Stimulated activated CD4-positive, alpha-beta T cell treated with anti-CD3 and anti-CD28 coated beads, Interleukin-4, amount 100 ng/mL, for 48 hours (primary cell): ENCODE measurements around the gene IL17RA.

Experiments
- DNase-seq, 2 donors: peaks; one replicate each; pipeline ENCODE4 v3.0.0-alpha.2; 2020; ENCODE audit warnings: low read depth in 2 of 2

The IL17RA gene

DNA sequence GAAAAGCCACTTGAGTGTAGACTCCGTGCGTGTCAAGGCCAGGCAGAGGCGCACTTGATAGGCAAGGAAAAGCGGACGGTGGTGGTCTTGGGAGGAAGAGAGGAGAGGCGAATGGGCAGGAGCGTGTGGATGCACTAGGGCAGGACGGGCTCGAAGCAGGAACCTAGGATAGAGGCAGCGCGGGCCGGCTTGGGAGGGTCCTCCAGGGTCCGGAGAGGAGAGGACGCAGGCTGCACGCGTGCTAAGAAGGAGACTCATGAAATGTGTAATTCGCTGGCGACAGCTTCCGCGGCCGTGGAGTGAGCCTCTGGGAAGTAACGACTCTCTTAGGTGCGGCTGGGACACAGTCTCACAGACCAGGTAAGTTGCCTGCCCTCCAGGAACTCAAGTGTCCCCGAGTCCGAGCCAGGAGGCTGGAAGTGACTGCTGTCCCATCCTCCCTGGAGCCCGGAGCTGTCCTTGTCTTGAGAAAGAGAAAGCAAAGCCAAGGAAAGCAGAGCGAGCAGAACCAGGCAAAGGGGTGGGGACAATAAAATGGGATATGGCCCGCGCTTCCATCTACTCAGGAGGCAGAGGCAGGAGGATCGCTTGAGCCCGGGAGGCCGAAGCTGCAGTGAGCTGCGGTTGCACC lies 874 bp upstream of the IL17RA start:
- DNase-seq: no peak

DNA sequence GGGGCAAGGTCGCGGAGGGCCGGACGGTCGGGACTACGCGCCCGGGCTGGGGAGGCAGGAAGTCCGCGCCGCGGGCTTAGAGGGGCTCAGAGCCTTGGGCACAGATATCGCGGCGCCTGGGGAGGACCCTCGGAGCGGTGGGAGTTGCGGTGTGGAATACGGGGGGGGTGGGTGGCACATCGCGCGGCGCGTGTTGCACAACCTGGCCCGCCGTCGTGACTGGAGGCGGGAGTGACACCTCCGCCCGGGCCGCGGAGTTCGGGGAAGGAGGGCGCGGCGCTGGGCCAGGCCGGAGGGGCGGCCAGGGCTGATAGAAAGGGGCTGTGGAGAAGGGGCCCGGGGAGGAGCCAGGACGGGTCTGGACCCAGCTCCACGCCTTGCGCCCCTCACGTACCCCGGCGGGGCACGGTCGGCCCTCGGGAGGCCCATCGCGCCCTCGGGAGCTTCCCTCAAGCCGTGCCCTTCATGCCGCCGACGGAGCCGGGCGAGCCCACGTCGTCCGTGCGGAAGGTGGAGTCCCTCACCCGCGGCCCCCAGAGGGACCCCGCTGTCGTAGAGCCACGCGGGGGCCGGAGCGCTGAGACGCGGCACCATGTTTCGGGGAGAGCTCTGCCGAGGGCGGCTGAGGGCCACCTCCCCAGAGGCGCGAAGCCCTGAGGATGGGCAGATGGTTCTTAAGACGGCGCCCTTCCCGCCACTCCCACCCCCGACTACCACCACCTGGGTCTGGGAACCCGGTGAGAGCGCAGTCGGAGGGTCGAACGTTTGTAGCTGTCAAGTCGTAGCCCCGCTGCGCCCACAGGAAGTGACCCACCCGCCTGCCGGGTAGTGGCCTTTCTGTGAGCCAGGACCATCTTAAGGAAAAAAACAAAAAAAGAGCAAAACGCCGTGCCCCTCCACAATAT lies 729 bp downstream of the IL17RA start:
- no peak for DNase-seq

DNA sequence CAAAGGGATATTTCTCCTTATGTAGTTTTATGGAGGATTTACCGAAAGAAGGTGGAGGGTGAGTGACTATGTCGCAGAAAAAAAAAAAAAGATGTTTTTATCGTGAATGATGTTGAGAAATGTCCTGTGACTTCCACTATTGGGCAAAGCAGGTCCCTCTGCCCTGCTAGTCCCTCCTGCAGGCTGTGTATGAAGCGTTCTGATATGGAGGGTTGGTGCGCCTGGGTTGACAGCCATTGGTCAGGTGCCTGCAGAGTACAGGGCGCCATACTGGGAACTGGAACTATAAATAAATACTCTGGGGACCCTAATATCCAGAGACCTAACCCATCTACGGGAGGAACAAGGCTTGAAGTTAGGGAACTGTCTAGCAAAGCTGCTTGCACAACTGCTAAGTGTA lies 1.5 kb downstream of the IL17RA start:
- DNase-seq: no peak

DNA sequence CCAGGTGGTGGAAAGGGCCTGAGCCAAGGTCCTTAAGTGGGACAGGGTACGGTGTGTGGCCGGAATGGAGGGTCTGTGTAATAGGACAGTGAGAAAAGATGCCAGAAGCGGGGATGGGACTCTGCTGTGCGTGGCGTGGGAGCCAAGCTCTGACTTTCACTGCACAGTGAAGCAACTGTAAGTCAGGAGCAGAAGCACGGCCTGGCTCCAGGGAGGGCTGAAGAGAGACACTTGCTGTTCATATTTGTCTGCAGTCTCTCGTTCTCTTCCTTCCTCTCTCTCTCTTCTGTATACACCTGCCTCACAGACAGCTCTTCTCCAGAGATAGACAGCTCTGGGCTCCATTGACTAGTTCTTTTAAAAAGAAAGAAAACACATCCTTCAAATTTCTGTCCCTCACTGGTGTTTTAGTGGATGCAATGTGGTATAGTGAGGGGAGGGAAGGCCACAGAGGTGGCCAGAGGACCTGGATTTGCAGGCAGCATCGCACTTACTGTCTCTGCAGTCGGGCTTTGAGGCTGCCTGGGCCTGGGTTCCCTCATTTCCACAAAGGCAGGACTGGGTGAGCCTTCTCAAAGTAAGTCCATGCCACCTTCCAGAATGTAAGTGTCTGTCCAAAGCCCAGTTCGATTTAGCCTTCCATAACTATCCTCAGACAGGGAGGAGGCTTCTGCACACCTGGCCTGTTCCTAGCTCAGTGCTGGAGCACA lies 2.1 kb downstream of the IL17RA start:
- no peak for DNase-seq

DNA sequence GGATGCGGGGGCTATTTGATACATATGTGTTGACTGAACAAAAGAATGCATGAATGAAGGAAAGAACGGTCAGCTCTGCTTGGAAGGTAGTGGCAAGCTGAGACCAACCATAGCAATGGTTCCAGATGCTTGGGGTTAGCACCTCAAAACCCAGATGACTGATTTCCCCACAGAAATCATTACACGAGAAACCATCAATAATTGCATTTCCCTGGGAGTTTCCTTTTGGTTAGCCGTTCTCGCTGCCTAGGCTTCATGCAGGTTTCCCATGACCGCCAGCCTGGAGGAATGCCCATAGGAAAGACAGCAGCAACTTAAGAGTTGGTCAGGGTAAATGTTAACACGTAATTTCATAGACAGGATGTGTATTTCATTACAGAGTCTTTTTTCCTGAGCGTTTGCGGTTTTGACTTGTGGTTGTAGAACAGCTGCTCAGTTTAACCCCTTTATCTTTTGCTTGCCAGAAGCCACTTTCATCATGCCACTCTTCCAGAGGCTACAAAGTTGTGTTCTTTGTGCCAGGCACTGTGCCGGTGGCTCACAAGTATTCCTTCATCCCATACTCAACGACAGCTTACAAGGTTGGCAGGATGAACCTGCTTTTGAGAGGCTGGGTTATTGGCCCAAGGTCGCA lies 2.8 kb downstream of the IL17RA start:
- DNase-seq: peak in 1 of 2 donors; percentile 41

DNA sequence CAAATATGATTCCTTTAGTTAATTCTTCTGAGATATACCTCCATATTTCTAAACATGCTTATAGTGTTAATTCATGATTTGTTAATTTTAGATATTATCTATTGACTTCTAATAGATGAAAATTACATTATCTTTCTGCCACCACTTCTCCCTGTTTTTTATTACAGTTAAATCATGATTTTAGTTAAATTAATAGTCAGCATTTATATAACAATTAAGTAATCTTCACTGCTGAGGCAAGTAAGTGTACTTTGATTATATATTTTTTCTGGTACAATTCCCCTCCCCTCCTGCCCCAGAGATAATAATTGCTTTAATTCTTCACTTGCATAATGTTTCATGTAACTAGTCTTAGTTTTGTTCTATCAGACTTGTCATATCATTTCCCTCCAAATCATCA lies 5.8 kb downstream of the IL17RA start:
- no peak for DNase-seq

DNA sequence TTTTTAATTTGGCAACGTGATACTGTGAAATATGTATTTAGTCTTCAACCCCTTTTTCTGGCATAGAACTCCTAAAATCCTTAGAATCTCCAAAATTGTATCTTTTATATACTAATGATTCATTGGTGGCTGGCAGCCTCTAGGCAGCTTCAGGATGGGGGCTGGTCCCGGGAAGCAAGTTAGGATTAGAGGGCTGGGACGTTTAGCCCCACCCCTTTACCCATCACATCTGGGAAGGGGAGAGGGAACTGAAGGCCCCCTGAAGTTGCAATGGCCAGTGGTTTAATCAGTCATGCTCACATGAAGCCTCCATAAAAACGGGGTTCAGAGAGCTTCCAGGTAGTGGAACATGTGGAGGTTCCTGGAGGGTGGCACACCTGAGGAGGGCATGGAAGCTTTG lies 7.1 kb downstream of the IL17RA start:
- no peak for DNase-seq

DNA sequence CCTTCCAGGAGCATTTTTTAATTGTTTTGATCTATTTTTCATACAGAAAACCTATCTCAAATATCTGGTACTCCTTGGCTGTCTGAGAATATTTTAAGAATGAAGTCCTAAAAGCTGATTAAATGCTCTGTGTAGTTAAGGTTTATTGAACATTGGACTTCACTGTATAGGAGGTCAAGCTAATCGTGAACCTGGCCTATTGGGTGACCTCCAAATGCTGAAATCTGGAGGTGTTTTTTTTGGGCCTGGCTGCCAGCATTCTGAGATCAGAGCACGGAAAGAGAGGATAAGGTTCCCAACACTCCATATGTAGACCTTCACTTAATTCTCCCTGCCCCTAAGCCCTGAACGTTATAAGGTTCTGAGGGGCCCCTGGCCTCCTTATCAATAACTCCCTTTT lies 8.3 kb downstream of the IL17RA start:
- DNase-seq: no peak

DNA sequence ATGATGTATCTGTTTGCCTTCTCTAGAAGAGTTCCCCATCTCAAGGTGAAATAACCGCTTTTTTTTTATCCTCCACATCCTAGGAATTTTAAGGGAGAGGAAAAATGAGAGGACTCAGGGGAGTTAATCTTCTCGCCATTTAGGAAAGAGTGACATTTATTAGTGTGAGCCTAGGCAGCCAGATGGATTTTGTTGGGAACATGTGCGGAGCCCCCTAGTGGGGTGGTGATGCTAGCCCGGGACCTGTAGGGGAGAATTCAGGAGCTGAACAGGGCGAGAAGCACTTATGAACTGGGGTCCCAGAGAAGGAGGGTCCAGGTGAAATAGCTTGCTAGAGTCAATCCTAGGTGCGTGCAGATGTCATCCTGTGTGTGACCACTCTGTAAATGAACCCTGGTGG lies 10.7 kb downstream of the IL17RA start:
- DNase-seq: no peak

DNA sequence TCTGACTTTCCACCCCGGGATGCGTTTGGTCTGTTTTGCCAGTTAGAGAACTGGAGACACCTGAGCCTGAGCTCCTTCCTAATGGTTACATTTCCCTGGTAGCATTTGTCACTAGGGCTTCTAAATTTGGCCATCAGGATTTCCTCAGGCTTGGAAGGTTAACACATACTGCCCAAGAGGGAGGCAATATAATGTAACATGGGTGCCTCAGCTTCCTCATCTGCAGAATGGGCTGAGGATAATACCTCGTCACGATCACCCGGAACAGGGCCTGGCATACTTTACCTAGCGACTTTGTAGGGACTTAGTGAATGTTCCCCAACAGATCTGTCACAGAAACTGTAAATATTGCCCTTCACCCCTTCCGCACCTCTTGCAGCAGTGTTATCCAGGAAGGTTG lies 11.3 kb downstream of the IL17RA start:
- DNase-seq: no peak

DNA sequence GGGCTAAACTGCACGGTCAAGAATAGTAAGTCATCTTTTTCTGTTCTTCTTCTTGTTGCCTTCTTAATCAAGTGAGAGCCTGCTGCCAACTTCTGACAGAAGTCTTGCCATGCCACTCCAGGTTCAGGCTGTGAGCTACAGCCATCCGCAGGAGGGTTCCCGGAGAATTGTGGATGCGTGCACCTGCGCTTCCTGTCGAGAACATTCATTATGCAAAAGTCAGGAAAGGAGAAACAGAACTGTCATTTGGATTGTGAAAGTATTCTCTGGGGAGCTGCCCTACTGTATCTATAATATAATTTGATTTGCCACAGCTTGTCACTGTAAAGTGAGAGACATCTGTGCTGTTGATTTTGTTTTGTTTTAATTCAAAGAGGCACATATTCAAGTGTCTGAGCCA lies 12.3 kb downstream of the IL17RA start:
- DNase-seq: no peak

DNA sequence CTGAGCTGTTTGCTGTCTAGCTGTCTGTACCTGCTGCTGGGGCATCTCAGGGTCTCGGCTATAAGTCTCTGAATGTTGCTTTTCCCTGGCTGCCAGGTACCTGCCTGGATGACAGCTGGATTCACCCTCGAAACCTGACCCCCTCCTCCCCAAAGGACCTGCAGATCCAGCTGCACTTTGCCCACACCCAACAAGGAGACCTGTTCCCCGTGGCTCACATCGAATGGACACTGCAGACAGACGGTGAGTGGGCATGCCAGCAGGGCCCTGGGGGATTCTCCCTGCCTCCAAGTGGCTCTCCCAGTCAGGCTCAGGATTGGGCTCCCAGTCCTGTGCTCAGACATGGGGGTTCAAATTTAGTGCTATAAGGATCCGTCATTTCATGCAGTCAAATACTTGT lies 12.9 kb downstream of the IL17RA start:
- no peak for DNase-seq

DNA sequence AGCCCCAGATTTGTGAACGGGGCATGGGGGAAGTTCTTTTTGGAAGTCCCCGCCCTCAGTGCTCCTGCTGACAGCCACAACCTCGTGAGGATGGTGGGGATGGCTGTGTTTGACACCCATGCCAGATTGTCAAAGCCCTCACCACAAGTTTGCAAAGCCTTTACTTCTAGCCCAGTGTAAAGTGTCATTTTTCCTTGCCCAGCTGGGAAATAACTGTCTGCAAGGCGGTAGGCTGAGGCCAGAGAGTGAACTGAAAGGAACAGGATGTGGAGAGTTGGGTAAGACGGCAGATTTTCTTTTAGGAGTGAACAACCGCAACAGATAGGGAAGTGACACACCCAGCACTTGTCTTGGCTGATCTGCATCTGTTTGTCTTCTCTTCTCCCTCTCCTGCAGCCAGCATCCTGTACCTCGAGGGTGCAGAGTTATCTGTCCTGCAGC lies 13.6 kb downstream of the IL17RA start:
- DNase-seq: no peak

DNA sequence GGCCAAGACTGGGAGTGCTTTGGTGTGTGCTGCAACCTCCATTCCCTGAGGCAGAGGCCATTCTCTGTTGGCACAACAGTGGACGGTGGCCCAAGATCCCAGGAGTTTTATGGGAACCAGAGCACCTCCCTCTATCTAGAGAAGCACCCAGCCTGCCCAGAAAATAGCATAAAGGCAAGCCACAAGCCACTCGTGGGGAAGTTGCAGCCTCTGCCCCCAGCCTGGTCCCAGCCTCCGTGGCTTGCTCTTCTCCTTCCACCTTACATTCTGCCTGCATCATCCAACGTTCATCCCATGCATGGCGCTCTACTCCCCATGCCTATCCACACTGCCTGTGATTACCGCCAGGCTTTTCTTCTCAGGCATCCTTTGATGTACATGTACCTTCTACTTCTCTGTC lies 15.8 kb downstream of the IL17RA start:
- DNase-seq: no peak

DNA sequence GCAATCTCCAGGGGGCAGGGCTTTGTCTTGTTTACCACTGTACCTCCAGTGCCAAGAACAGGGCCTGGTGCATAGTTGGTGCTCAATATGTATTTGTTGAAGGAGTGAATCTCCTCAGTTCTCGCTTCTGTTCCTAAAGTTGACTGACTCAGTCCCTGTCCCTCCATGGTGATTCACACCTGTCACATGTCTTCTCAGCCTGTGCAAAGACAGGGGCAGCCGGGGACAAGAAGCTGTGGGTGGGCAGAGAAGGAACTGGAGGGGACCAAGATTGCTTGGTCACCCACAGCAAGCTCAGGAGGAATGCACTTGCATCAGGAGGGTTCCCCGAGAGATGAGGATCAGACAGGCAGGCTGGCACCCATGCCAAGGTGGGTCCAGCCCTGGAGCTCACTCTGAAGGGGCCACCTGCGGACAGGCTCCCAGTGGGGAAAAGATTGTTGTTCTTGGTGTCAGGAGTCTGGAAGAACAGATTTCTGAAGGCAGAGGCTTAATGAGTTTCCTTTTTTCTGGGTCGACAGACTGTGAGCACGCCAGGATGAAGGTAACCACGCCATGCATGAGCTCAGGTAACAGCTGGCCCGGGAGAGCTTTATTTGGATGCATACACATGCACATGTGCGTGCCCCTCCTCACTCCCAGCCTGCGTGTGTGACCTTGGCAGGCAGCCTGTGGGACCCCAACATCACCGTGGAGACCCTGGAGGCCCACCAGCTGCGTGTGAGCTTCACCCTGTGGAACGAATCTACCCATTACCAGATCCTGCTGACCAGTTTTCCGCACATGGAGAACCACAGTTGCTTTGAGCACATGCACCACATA lies 16.9 kb downstream of the IL17RA start:
- DNase-seq: no peak

DNA sequence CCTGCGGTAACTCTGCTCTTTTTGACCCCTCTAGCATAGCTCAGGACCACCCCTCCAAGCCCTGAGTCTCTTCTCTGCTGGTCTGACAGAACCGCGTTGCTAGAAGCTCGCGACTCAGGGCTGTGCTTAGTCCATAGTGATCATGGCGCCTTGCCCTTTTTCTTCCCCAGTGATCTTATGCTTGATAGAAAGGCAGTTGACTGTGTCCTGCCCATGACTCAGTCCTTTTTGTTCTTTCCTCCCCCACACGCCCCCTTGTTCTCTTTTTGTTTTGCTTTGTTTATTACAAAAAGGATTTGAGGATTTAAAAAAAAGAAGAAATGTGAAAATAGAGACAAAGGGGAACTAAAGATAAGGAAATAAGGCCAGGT lies 17.5 kb downstream of the IL17RA start:
- DNase-seq: no peak

DNA sequence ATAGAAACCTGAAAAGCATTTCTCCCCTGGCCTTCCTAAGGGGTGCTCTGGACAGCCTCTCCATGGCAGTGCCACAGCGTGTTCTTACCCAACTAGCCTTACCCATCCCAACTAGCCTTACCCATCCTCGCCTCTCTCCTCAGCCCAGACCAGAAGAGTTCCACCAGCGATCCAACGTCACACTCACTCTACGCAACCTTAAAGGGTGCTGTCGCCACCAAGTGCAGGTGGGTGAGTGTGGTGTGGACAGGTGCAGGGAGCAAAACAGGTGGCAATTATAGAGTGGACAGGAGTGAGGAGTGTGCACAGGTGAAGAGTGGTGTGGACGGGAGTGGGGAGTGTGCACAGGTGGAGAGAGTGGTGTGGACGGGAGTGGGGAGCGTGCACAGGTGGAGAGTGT lies 18.6 kb downstream of the IL17RA start:
- DNase-seq: no peak

DNA sequence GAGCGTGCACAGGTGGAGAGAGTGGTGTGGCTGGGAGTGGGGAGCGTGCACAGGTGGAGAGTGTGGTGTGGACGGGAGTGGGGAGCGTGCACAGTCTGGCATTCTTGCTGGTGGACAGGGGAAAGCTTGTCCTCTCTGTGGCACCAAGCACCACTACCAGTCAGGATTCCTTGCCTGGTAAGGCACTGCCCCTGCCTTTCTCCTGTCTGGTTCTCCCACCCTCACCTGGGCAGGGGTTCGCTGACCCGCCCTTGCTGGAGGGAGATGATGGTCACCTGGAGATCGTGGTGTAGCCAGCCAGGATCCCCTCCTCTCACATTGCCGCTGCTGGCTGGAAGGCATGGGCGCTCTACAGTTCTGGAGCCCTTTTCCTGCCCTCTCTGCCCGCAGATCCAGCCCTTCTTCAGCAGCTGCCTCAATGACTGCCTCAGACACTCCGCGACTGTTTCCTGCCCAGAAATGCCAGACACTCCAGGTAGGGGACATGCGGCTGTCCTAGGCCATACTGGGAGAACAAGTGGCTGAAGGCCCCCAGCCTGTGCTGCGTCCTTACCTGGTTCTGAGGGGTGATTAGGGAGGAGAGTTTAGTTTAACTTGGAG lies 19.6 kb downstream of the IL17RA start:
- no peak for DNase-seq

DNA sequence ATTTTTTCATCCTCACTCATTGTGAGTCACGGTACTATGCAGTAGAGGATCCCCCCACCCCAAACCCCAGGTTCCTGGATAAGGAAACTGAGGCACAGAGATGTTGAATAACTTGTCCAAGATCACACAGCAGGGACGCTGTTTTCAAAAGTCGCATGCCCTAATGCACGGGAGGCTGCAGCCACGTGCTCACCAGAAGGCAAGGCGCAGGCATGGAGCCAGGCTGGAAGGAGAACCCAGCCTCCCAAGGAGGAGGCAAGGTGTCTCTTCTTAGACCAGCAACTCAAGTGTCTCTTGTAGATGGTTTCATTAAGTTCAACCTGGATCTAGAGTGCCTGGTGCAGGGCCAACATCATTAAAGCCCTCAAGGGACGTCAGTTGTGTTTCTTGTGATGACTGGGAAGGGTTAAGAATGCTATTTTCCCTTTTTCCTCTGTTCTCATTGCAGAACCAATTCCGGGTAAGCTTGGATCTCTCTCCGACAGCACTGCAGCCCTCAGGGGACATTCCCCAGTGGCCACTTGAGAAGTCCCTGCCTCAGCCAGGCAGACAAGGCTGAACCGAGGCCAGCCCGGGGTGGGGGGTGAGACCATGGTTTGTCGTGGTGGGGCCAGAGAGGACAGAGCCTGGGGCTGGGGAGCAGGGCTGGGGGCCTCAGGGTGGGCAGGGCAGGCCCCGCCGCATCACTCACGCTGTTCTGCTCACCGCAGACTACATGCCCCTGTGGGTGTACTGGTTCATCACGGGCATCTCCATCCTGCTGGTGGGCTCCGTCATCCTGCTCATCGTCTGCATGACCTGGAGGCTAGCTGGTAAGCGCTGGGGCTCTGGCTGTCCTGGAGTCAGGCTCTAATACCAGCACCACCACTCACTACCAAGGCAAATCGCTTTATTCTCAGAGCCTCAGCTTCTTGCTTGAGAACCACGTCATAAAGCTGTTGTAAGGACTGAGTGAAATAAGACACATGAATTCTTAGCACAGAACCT lies 20.6 kb downstream of the IL17RA start:
- no peak for DNase-seq
